Measurements from ENCODE around the gene SMCR8. TPM values are rescaled to one million over a fixed set of nuclear protein-coding genes. Genes with fewer than 3 reads are reported as not detected.

The SMCR8 gene
- total and polyA plus RNA-seq, 10 of the 15 experiments (the other 5 are each of a cell fraction or from before 2014, with no cell fraction given), result 0.52 to 16.4 (median 8.0) TPM

- TF ChIP-seq BCL3 (IDR thresholded peaks at IDR 0.05; ENCODE audit: borderline replicate concordance, insufficient read depth, low read depth, low read length, poor library complexity, severe bottlenecking), result no peak
- no peak for TF ChIP-seq SIX5 (IDR thresholded peaks at IDR 0.05; ENCODE audit: low read depth, low read length, severe bottlenecking)
- no peak for TF ChIP-seq ELK1 (IDR thresholded peaks at IDR 0.05; ENCODE audit: low read depth, low read length)
- no peak for TF ChIP-seq ZSCAN29 (IDR thresholded peaks at IDR 0.05)
- no peak for TF ChIP-seq FOXM1 (IDR thresholded peaks at IDR 0.05; ENCODE audit: low read depth, low read length)
- no peak for TF ChIP-seq STAT1 (conservative IDR thresholded peaks at IDR 0.05)
- TF ChIP-seq RAD51 (IDR thresholded peaks at IDR 0.05), result no peak
- TF ChIP-seq SUZ12 (IDR thresholded peaks at IDR 0.05; ENCODE audit: unreplicated experiment), result no peak
- no peak for TF ChIP-seq RAD21 (IDR thresholded peaks at IDR 0.05; ENCODE audit: insufficient read depth, low read depth, low read length)
- no peak for TF ChIP-seq MXI1 (IDR thresholded peaks at IDR 0.05; ENCODE audit: low read depth, low read length)
- no peak for TF ChIP-seq ZBTB33 (IDR thresholded peaks at IDR 0.05)
- peak; percentile 96 for TF ChIP-seq BCL11A (IDR thresholded peaks at IDR 0.05; ENCODE audit: low read depth, low read length)
- no peak for TF ChIP-seq ZNF687 (IDR thresholded peaks at IDR 0.05)
- no peak for TF ChIP-seq SIN3A (IDR thresholded peaks at IDR 0.05; ENCODE audit: low read depth, low read length)
- no peak for TF ChIP-seq SUPT20H (IDR thresholded peaks at IDR 0.05; ENCODE audit: borderline replicate concordance, control insufficient read depth, low read depth, low read length)
- peak; percentile 55 for TF ChIP-seq MLLT1 (IDR thresholded peaks at IDR 0.05)
- TF ChIP-seq EGR1 (IDR thresholded peaks at IDR 0.05; ENCODE audit: borderline replicate concordance in 1 of 2, low read depth in 2 of 2, low read length in 2 of 2), result no peak
- TF ChIP-seq CHD1 (IDR thresholded peaks at IDR 0.05; ENCODE audit: low read depth, low read length), result no peak
- TF ChIP-seq BMI1 (IDR thresholded peaks at IDR 0.05; ENCODE audit: borderline replicate concordance), result 0 out of 2 replicates have a peak, but pooled peaks have one; percentile 7
- no peak for TF ChIP-seq HDGF (IDR thresholded peaks at IDR 0.05)
- no peak for TF ChIP-seq SMARCA5 (IDR thresholded peaks at IDR 0.05)
- no peak for TF ChIP-seq KLF5 (IDR thresholded peaks at IDR 0.05; ENCODE audit: partially characterized antibody)
Measured at GRCh38 chr17:18371455-18371854, 56.4 kb downstream of the SMCR8 start (continued).
